Omental fat pad (tissue), 4 donors: ENCODE measurements around the gene EPHA4. TPM values are rescaled to one million over a fixed set of nuclear protein-coding genes. Genes with fewer than 3 reads are reported as not detected.

Source experiments
- ATAC-seq: fragments of 150-250 bp; one replicate; pipeline ENCODE4 v1.9.1; 2016; ENCODE audit warnings: mild to moderate bottlenecking, moderate library complexity; ENCODE audit not compliant: low FRiP score
- DNase-seq: peaks from one replicate; pipeline ENCODE4 v3.0.0-alpha.2; 2019; ENCODE audit warnings: low spot score
- CTCF ChIP-seq, 3 donors: fragments of 450-650 bp; IDR thresholded peaks; one replicate each; pipeline ENCODE4 v1.5.1; 2016 to 2017; ENCODE audit warnings: antibody characterized with exemption in 3 of 3, mild to moderate bottlenecking in 3 of 3, moderate library complexity in 2 of 3
- total RNA-seq, 4 donors: library from RNA; depleted of rRNA; stranded (reverse); fragments of >200 nt; gene quantifications; one replicate each; pipeline ENCODE4 v1.1.0, GENCODE V29; 2016

The EPHA4 gene
- total RNA-seq, 4 donors from 2014 or later, result 18.5 to 43.0 (median 23.6) TPM

DNA sequence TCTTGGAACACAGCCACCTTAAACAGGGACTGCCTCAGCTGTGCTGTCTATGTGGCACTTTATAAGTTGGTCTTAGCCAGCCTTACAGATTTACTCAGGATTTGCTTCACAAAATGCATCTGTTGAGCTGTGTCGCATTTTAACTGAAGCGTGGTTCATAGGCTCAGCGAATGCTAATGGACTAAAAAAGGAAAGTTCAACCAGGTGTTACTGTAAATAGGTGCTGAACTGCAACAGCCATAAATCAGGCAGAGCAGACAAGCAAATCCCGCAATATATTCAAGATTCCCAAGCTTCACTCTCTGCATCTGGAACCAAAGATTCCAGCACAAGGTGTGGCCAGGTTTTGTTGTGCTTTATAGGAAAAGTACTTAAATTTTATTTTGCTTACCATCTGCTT lies 130.0 kb downstream of the EPHA4 start:
- ATAC-seq (no peak), DNase-seq (no peak)
- no peak for TF ChIP-seq CTCF (IDR thresholded peaks at IDR 0.05)

DNA sequence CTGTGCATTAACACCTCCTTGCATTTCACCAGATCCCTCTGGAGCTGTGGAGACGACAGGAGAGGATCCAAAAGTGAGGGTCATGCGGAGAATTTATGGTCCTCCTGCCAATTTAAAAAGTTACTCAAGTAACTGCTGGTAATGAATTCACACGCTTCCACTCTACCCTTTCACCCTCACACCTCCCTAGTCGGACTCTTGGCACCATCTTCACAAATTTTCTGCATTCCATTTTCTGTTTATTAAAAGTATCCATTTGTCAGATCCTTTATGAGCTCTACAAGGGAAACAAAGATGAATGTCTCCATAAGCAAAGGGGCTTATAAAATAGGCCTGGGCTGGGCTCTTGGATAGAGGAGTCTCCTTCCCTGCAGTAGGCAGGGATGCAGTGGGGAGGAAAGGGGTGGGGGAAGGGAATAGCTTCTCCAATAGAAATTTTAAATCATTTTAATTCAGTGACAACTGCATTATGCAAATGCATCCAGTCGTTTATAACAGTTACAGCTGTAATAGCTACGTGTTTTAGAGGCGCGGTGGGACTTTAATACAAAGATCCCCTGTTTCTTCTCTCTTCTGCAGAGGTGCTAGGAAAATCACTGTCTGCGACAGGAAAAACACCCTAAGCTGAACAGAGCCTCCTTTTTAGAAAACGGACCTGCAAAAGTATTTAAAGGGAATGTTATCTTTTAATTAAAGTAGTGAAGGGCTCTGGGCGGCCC lies 132.2 kb downstream of the EPHA4 start:
- ATAC-seq, result no peak
- no peak for DNase-seq
- TF ChIP-seq CTCF (IDR thresholded peaks at IDR 0.05), result no peak

GRCh38 chr2:221437056-221437455 lies 135.0 kb downstream of the EPHA4 start:
- no peak for DNase-seq
- ATAC-seq, result no peak
- no peak for TF ChIP-seq CTCF (IDR thresholded peaks at IDR 0.05)

DNA sequence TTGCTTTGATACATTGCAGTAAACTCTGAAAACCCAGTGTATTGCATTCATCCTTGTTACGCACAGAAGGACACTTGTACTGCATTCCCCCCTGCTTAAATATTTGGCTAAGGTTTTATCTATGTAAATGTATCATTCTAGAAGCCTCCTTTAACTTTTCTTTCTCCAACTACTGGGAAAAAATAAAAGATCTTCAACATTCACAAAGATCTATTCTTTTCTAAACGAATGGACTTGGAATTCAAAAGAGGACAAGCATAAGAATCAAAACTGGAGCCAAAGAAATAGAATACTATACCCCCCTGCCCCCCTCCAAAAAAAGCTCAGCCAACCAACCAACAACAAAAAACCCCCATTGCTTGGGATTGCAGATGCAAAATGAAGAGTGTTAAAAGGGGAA lies 136.9 kb downstream of the EPHA4 start:
- TF ChIP-seq CTCF (IDR thresholded peaks at IDR 0.05), result no peak
- ATAC-seq, result no peak

DNA sequence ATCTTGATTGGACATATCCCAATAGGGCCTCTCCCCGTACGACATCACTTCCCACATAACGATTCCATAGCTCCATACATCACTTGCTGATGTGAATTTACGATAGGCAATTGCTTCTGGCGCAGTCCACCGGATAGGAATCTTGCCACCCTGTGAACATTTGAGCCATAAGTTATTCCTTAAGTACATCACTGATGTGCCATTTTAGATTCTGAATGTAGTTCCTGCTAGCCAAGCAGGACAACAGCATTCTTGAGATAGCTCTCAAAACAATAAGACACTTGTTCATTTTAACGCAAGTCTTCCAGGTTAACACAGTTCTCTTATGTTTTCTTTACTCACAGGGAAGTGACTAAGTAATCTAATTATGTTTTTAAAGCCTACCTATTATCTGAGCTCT lies 138.0 kb downstream of the EPHA4 start:
- no peak for TF ChIP-seq CTCF (IDR thresholded peaks at IDR 0.05)
- ATAC-seq (no peak), DNase-seq (no peak)

More for the DNA sequence above, 136.9 kb downstream of the EPHA4 start:
- no peak for DNase-seq

DNA sequence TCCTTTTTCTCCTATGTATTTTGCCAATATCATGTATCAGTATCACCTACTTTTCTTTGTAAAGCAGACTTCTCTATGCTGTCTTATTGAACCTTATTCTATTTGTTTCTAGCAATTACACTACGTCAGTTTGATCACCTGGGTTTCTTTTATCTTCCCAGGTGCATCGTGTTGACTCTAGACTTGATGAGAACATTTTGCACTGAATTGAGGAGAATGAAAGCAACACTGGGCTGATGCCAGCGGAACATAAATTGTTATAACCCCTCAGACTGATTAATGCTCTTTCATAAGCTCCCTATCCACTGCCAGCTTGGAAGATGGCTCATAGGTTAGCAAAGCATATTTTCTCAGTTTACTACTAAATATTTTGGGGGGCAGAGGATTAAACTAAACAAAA lies 140.6 kb downstream of the EPHA4 start:
- ATAC-seq (no peak), DNase-seq (no peak)
- TF ChIP-seq CTCF (IDR thresholded peaks at IDR 0.05), result no peak

- DNase-seq (no peak), ATAC-seq (no peak)
- TF ChIP-seq CTCF (IDR thresholded peaks at IDR 0.05), result no peak
Measured at GRCh38 chr2:221429741-221430491, 142.2 kb downstream of the EPHA4 start.
